ENCODE measurements around the gene DLX5.

- TF ChIP-seq CTCF (IDR thresholded peaks at IDR 0.05) = no peak
- no peak for TF ChIP-seq POLR2A (IDR thresholded peaks at IDR 0.05)
- TF ChIP-seq POLR2AphosphoS5 (IDR thresholded peaks at IDR 0.05; ENCODE audit: insufficient read depth in 1 of 2, low read depth in 1 of 2) = no peak
Measured at GRCh38 chr7:96996111-96996957, 28.3 kb downstream of the DLX5 start.

Measured in vagina (tissue), 2 donors.